ENCODE data around the gene TBC1D3B.
"Not testable (repeated sequence)": the region's sequence is repeated elsewhere in the genome, so short reads cannot be mapped to it uniquely, and the experiment has no call there.

- not testable (repeated sequence) for TF ChIP-seq CTCF (conservative IDR thresholded peaks at IDR 0.05; ENCODE audit: low read depth, low read length); EZH2 (IDR thresholded peaks at IDR 0.05; ENCODE audit: low read length, unreplicated experiment); EZH2phosphoT487 (IDR thresholded peaks at IDR 0.05; ENCODE audit: borderline replicate concordance, low read length)
Observed at GRCh38 chr17:36186810-36187763, 10.7 kb upstream of the TBC1D3B start.

Measured in PC-3 (cell line).